ENCODE data around the gene PGP.
"Not testable (repeated sequence)": the region's sequence is repeated elsewhere in the genome, so short reads cannot be mapped to it uniquely, and the experiment has no call there.

The PGP gene

DNA sequence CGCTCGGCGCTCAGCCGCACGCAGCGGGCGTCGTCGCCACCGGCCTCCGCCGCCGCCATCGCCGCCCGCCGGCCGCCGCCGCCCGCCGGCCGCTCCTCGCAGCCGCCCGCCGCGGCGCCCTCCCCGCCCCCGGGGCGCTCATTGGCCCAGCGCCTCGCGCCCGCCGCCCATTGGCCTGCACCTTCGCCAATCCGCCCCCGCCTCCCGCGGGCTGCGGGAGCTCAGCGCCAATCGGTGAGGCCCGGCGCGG is at the start of gene PGP:
Gene PGP (minus strand): TSS at position 122 of the 250 bp plus-strand sequence. CDS start 63 bp downstream, at position 59.
- FAIRE-seq = no peak

GRCh38 chr16:2263026-2263425 is 48.4 kb upstream of the PGP start:
- FAIRE-seq = not testable (repeated sequence)

DNA sequence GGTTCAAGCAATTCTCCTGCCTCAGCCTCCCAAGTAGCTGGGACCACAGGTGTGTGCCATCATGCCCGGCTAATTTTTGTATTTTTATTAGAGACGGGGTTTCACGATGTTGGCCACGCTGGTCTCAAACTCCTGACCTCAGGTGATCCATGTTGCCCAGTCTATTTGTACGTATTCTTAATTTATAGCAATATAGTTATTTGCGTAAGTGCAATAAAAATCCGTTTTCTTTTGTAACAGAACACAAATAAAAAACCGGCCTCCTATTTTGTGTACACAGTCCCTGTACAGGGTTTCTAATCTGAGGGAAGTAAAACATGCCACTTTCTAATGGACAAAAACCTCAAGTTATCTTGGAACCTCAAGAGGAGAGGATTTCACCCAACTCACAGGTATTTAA is 45.6 kb upstream of the PGP start:
- no peak for FAIRE-seq

- FAIRE-seq = not testable (repeated sequence)
These were observed 43.9 kb upstream of the PGP start for GRCh38 chr16:2258530-2258929.

DNA sequence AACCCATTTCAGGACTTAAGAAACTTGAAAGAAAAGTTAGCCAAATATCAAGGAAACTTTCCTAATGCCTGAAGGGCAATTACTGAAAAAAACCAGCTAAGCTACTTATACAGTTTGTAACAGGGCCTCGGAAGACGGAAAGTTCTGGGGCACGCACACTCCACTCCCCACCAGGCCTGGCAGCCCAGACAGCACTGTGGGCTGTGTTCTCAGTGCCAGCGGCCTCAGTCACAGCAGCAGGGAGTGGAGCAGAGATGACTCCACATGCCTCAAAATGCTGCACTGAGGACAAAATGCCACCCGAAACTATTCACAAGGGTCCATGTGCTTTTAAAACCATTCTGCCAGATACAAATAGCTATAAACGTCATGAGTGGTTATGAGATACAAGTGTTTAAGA is 43.1 kb upstream of the PGP start:
- no peak for FAIRE-seq

GRCh38 chr16:2256531-2257140 is 42.0 kb upstream of the PGP start:
- no peak for FAIRE-seq

- no peak for FAIRE-seq
These were observed 38.7 kb upstream of the PGP start for GRCh38 chr16:2253293-2253692.

GRCh38 chr16:2252806-2253148 is 38.1 kb upstream of the PGP start:
- FAIRE-seq = no peak

- FAIRE-seq = peak; percentile 84
These were observed 36.9 kb upstream of the PGP start, which contains the start of gene ECI1 for GRCh38 chr16:2251296-2252111. Gene ECI1 (minus strand): TSS chr16:2251587. CDS start chr16:2251566, 21 bp downstream.

DNA sequence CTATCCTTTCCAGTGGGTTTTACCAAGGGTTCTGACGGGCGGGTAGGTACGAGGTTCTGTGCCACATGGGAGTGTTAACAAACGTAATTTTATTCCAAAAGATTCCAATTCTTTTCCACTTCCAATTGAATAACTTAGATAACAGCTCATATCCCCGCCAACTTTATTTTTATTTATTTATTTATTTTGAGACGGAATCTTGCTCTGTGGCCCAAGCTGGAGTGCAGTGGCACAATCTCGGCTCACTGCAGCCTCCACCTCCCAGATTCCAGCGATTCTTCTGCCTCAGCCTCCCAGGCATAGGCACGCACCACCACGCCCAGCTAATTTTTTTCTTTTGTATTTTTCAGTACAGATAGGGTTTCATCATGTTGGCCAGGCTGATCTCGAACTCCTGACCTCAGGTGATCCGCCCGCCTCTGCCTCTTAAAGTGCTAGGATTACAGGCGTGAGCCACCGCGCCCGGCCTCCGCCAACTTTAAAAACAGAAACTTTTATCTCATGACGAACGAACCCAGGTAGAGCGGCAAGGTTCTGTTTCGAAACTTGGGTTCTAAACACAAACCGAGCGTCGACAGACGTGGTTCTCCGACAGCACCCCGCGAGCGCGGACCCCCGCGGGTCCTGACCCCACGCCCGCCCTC is 36.1 kb upstream of the PGP start:
- FAIRE-seq = no peak

DNA sequence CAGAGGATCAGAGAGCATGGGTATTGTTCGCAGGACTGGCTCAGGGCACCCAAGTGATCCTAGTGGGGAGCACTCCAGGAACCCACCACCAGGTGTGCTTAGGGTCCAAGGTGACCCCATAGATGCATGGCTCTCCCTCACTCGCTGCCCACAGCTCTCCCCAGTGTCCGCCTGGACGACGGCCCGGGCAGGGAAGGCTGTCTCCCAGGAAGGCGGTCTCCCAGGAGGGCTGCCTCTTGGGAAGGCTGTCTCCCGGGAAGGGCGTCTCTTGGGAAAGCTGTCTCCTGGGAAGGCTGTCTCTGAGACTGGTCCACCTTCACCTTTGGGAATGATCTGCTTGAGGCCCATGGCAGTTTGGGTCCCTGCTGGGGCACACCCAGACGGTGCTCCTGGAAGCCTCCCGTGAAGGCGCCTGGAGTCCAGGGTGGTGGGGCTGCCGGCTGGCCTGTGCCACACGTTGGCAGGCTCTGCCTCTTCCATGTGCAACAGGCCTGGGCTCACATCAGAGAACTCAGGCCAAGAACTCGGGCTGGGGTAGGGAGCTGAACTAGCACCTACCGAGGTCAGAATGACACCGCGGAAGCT is 31.8 kb upstream of the PGP start:
- no peak for FAIRE-seq

GRCh38 chr16:2244926-2245795 is 30.5 kb upstream of the PGP start:
- FAIRE-seq = no peak

DNA sequence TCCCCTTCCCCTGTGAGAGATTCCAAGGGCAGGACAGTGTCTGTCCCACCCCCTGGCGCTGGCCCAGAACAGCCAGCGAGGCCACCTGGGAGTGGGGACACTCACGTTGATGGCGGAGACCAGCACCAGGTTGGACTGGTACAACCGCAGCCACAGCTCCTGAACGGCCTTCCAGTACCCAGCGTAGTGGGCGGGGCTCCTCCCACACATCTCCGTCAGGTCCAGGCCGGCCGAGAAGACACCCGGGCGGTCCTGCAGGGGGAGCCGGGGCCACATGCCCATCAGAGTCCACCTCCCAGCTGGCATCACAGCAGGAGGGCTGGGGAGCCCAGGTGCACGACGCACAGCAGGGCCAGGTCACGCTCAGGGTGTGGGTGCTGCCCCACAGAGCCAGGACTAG is 29.7 kb upstream of the PGP start:
- no peak for FAIRE-seq

DNA sequence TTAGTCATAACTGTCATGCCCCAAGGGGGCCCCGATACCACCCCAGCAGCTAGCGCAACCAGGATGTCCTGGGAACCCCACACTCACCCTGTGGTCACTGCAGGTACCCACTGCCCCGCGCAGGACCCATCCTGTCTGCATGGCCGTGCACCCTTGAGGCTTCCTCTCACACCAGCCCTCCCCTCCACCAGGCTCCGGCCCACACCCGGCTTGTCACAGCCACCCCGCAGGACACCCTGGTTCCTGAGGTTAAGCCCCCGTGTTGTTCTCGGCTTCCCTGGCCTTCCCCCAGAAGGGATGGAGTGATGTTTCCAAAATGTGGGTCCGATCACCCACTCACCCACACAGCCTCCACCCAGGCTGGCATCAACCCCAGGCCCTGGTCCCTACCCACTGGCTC is 29.1 kb upstream of the PGP start:
- FAIRE-seq = no peak

- no peak for FAIRE-seq
These were observed 28.4 kb upstream of the PGP start for GRCh38 chr16:2243031-2243528.

GRCh38 chr16:2242598-2242997 is 28.0 kb upstream of the PGP start:
- FAIRE-seq = no peak

GRCh38 chr16:2240331-2240730 is 25.7 kb upstream of the PGP start:
- FAIRE-seq = not testable (repeated sequence)

- no peak for FAIRE-seq
These were observed 24.4 kb upstream of the PGP start for GRCh38 chr16:2238838-2239675.

GRCh38 chr16:2238150-2238837 is 23.7 kb upstream of the PGP start:
- no peak for FAIRE-seq

- FAIRE-seq = no peak
These were observed 23.0 kb upstream of the PGP start for GRCh38 chr16:2237493-2238149.

DNA sequence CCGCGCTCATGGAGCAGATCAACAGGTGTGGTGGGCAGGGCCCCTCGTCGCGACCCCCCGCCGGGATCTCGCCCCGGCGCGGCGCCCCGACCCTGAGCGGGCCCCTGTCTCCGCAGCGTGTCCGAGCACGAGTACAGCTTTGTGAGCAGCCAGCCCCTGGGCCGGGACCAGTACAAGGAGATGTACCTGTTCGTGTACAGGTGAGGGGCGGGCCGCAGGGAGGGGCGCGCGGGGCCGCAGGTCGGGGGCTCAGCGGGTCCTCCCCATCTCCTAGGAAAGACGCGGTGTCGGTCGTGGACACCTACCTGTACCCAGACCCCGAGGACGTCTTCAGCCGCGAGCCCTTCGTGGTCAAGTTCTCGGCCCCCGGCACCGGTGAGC is 22.5 kb upstream of the PGP start:
- no peak for FAIRE-seq
